ENCODE results near the gene GRID2.

The GRID2 gene

GRCh38 chr4:92629302-92629701 lies 325.5 kb downstream of the GRID2 start:
- Histone ChIP-seq H3K9me3 (ENCODE audit: control insufficient read depth, low read length) (no peaks in the 10 kb centered on the region), H2AFZ (no peak overlapping the region), H3K27ac (no peak overlapping the region), H3K4me3 (ENCODE audit: low read depth, low read length) (no peak overlapping the region), H3K4me2 (ENCODE audit: low read length) (no peak overlapping the region), H3K4me1 (no peaks in the 10 kb centered on the region), H3K79me2 (no peaks in the 10 kb centered on the region), H3K9ac (no peak overlapping the region), H3K27me3 (ENCODE audit: control insufficient read depth, insufficient read depth, low read length) (no peaks in the 10 kb centered on the region), H3K36me3 (ENCODE audit: control insufficient read depth, insufficient read depth, low read length) (no peaks in the 10 kb centered on the region)
- no peak for TF ChIP-seq CTCF (IDR thresholded peaks at IDR 0.05)

- Histone ChIP-seq H3K36me3 (ENCODE audit: control insufficient read depth, insufficient read depth, low read length) (no peaks in the 10 kb centered on the region), H3K79me2 (no peaks in the 10 kb centered on the region), H3K27ac (no peak overlapping the region), H3K4me3 (ENCODE audit: low read depth, low read length) (no peak overlapping the region), H3K4me2 (ENCODE audit: low read length) (no peak overlapping the region), H3K4me1 (no peaks in the 10 kb centered on the region), H3K27me3 (ENCODE audit: control insufficient read depth, insufficient read depth, low read length) (no peaks in the 10 kb centered on the region), H3K9ac (no peak overlapping the region), H2AFZ (no peak overlapping the region), H3K9me3 (ENCODE audit: control insufficient read depth, low read length) (no peaks in the 10 kb centered on the region)
- TF ChIP-seq CTCF (IDR thresholded peaks at IDR 0.05) = no peak
These were observed 331.1 kb downstream of the GRID2 start for GRCh38 chr4:92634882-92635281.

- Histone ChIP-seq H3K4me2 (ENCODE audit: low read length) (no peak overlapping the region), H3K4me3 (ENCODE audit: low read depth, low read length) (no peak overlapping the region), H3K36me3 (ENCODE audit: control insufficient read depth, insufficient read depth, low read length) (no peaks in the 10 kb centered on the region), H3K9me3 (ENCODE audit: control insufficient read depth, low read length) (no peaks in the 10 kb centered on the region), H3K9ac (no peak overlapping the region), H3K27ac (no peak overlapping the region), H2AFZ (no peak overlapping the region), H3K27me3 (ENCODE audit: control insufficient read depth, insufficient read depth, low read length) (no peaks in the 10 kb centered on the region), H3K4me1 (no peaks in the 10 kb centered on the region), H3K79me2 (no peaks in the 10 kb centered on the region)
- TF ChIP-seq CTCF (IDR thresholded peaks at IDR 0.05) = no peak
These were observed 332.5 kb downstream of the GRID2 start for GRCh38 chr4:92636038-92636806.

- H2AFZ ChIP-seq = no peak overlapping the region
- H3K36me3 ChIP-seq (ENCODE audit: control insufficient read depth, insufficient read depth, low read length) = no peaks in the 10 kb centered on the region
- H3K4me3 ChIP-seq (ENCODE audit: low read depth, low read length) = no peak overlapping the region
- no peaks in the 10 kb centered on the region for H3K79me2 ChIP-seq
- no peak overlapping the region for H3K27ac ChIP-seq
- no peak overlapping the region for H3K4me2 ChIP-seq (ENCODE audit: low read length)
- no peaks in the 10 kb centered on the region for H3K27me3 ChIP-seq (ENCODE audit: control insufficient read depth, insufficient read depth, low read length)
- no peak for TF ChIP-seq CTCF (IDR thresholded peaks at IDR 0.05)
- H3K4me1 ChIP-seq = no peaks in the 10 kb centered on the region
- H3K9me3 ChIP-seq (ENCODE audit: control insufficient read depth, low read length) = no peaks in the 10 kb centered on the region
- no peak overlapping the region for H3K9ac ChIP-seq
These were observed 337.6 kb downstream of the GRID2 start for GRCh38 chr4:92641409-92641808.

- TF ChIP-seq CTCF (IDR thresholded peaks at IDR 0.05) = no peak
- H3K79me2 ChIP-seq = no peaks in the 10 kb centered on the region
These were observed 343.1 kb downstream of the GRID2 start for GRCh38 chr4:92646826-92647225.

More at GRCh38 chr4:92646826-92647225, 343.1 kb downstream of the GRID2 start:
- Histone ChIP-seq H3K27me3 (ENCODE audit: control insufficient read depth, insufficient read depth, low read length) (no peaks in the 10 kb centered on the region), H3K4me3 (ENCODE audit: low read depth, low read length) (no peak overlapping the region), H3K4me1 (no peaks in the 10 kb centered on the region), H3K27ac (no peak overlapping the region), H3K9ac (no peak overlapping the region), H3K4me2 (ENCODE audit: low read length) (no peak overlapping the region), H3K36me3 (ENCODE audit: control insufficient read depth, insufficient read depth, low read length) (no peaks in the 10 kb centered on the region), H3K9me3 (ENCODE audit: control insufficient read depth, low read length) (no peaks in the 10 kb centered on the region), H2AFZ (no peak overlapping the region)
